ENCODE data around the gene SLC35F1. TPM values are rescaled to one million over a fixed set of nuclear protein-coding genes. Genes with fewer than 3 reads are reported as not detected.

The SLC35F1 gene
- total RNA-seq, 1 donor from 2014 or later: 0.30 TPM

DNA sequence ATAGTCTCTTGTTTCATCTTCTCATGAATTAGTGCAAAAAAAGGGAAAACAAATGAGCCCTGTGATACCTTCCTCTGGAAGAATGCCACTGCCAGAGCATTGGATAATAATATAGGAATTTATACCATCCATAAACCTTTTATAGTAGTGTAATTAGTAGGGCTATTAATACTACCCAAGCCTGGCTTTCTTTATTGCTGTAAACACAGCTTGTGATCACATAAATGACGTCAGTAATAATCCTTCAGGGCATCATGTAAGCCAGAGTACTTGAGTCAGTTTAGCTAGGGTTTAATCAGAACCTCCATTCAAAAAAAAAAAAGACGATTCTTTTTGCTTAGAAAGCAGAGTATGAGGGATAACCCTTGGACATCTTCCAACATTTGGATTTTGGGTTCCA is 264.8 kb downstream of the SLC35F1 start:
- Histone ChIP-seq H3K4me1 (no peaks in the 10 kb centered on the region), H3K27ac (no peak overlapping the region), H3K36me3 (no peaks in the 10 kb centered on the region), H3K4me3 (no peak overlapping the region), H3K27me3 (ENCODE audit: low read depth) (no peaks in the 10 kb centered on the region), H3K9me3 (peaks cover 17% of the 10 kb centered on the region)
- ATAC-seq: no peak
- intact Hi-C loops (cut with DNase I): no loop called here
- no peak for DNase-seq
- TF ChIP-seq CTCF (IDR thresholded peaks at IDR 0.05): no peak

GRCh38 chr6:118174071-118174470 is 267.0 kb downstream of the SLC35F1 start:
- intact Hi-C loops (cut with DNase I): no loop called here
- no peak overlapping the region for H3K4me3 ChIP-seq
- no peak for DNase-seq

DNA sequence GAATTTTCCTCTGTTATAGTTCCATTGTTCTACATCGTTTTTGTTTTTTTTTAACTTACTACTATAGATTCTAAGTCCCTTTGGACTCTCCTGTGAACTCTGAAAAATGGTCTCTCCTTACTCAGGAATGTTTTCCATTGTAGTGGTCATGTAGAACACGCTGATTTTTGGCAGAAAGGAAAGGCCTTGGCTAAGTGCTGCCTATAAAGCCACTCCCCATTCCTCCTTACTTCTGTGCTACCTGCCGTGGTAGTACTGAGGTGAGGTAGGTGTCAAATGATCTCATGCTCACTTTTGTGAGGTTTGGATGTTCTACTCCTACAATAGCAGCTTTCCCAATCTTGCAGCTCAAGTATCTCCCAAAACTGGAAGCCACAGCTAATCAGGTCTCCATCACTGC is 270.7 kb downstream of the SLC35F1 start:
- H3K4me3 ChIP-seq: no peak overlapping the region
- intact Hi-C loops (cut with DNase I): no loop called here
- no peaks in the 10 kb centered on the region for H3K27me3 ChIP-seq (ENCODE audit: low read depth)
- no peaks in the 10 kb centered on the region for H3K4me1 ChIP-seq
- H3K27ac ChIP-seq: no peak overlapping the region
- H3K36me3 ChIP-seq: no peaks in the 10 kb centered on the region
- H3K9me3 ChIP-seq: peaks cover 17% of the 10 kb centered on the region
- peak; percentile 64 to 69 for ATAC-seq
- TF ChIP-seq CTCF (IDR thresholded peaks at IDR 0.05): no peak
- no peak for DNase-seq

More at GRCh38 chr6:118174071-118174470, 267.0 kb downstream of the SLC35F1 start:
- H3K36me3 ChIP-seq: no peaks in the 10 kb centered on the region
- no peak overlapping the region for H3K27ac ChIP-seq
- peaks cover 17% of the 10 kb centered on the region for H3K9me3 ChIP-seq
- no peak for ATAC-seq
- H3K27me3 ChIP-seq (ENCODE audit: low read depth): no peaks in the 10 kb centered on the region
- H3K4me1 ChIP-seq: no peaks in the 10 kb centered on the region
- no peak for TF ChIP-seq CTCF (IDR thresholded peaks at IDR 0.05)

GRCh38 chr6:118179048-118179447 is 272.0 kb downstream of the SLC35F1 start:
- DNase-seq (no peak), ATAC-seq (no peak)
- TF ChIP-seq CTCF (IDR thresholded peaks at IDR 0.05): no peak
- peaks cover 8% of the 10 kb centered on the region for H3K9me3 ChIP-seq
- no peaks in the 10 kb centered on the region for H3K36me3 ChIP-seq
- intact Hi-C loops (cut with DNase I): no loop called here
- no peak overlapping the region for H3K4me3 ChIP-seq
- no peak overlapping the region for H3K27ac ChIP-seq
- no peaks in the 10 kb centered on the region for H3K4me1 ChIP-seq
- no peaks in the 10 kb centered on the region for H3K27me3 ChIP-seq (ENCODE audit: low read depth)

- intact Hi-C loops (cut with DNase I): no loop called here
- Histone ChIP-seq H3K27me3 (ENCODE audit: low read depth) (no peaks in the 10 kb centered on the region), H3K27ac (no peak overlapping the region), H3K4me3 (no peak overlapping the region), H3K36me3 (no peaks in the 10 kb centered on the region), H3K9me3 (no peaks in the 10 kb centered on the region), H3K4me1 (peaks cover 15% of the 10 kb centered on the region)
- ATAC-seq (no peak), DNase-seq (no peak)
- no peak for TF ChIP-seq CTCF (IDR thresholded peaks at IDR 0.05)
Measured at GRCh38 chr6:118186672-118187567, 279.9 kb downstream of the SLC35F1 start.

Measured in lower lobe of right lung (tissue), 2 donors.